RWPE2 (cell line): ENCODE data around the gene WDFY2.
"Not testable (repeated sequence)": the region's sequence is repeated elsewhere in the genome, so short reads cannot be mapped to it uniquely, and the experiment has no call there.

Experiments used
- ATAC-seq: fragments of 200-7000 bp; cut with Tn5 transposase; 3 replicates; pipeline ENCODE4 v1.9.1; 2021; ENCODE audit warnings: low read depth
- DNase-seq: peaks from one replicate; pipeline ENCODE4 v3.0.0-alpha.2; 2020; ENCODE audit warnings: low spot score
- H3K27ac ChIP-seq: fragments of 450-650 bp; 2 replicates; pipeline ENCODE4 v1.5.1; 2017; ENCODE audit warnings: mild to moderate bottlenecking; ENCODE audit not compliant: poor library complexity, severe bottlenecking
- H3K27me3 ChIP-seq: fragments of 250-450 bp; sonication (Bioruptor Pico); 2 replicates; pipeline ENCODE4 v1.5.1; 2021; ENCODE audit warnings: mild to moderate bottlenecking, moderate library complexity; ENCODE audit not compliant: insufficient read depth, poor library complexity, severe bottlenecking
- H3K36me3 ChIP-seq: fragments of 250-450 bp; sonication (Bioruptor Pico); 2 replicates; pipeline ENCODE4 v1.5.1; 2020; ENCODE audit warnings: low read depth, mild to moderate bottlenecking, moderate library complexity
- H3K4me1 ChIP-seq: fragments of 250-450 bp; sonication (Bioruptor Pico); 2 replicates; pipeline ENCODE4 v1.5.1; 2021; ENCODE audit warnings: mild to moderate bottlenecking, moderate library complexity; ENCODE audit not compliant: insufficient read depth, poor library complexity, severe bottlenecking
- H3K4me3 ChIP-seq: fragments of 250-450 bp; sonication (Bioruptor Pico); 2 replicates; pipeline ENCODE4 v1.5.1; 2021; ENCODE audit warnings: mild to moderate bottlenecking, moderate library complexity; ENCODE audit not compliant: severe bottlenecking
- H3K9me3 ChIP-seq: fragments of 250-450 bp; sonication (Bioruptor Pico); 2 replicates; pipeline ENCODE4 v1.5.1; 2021; ENCODE audit warnings: mild to moderate bottlenecking, moderate library complexity; ENCODE audit not compliant: severe bottlenecking
- TF ChIP-seq, protein P1 (sequence below): fragments of 450-650 bp; IDR thresholded peaks from one replicate; pipeline ENCODE4 v1.5.1; 2017; ENCODE audit warnings: mild to moderate bottlenecking, moderate library complexity; ENCODE audit not compliant: poor library complexity, severe bottlenecking

Gene WDFY2

DNA sequence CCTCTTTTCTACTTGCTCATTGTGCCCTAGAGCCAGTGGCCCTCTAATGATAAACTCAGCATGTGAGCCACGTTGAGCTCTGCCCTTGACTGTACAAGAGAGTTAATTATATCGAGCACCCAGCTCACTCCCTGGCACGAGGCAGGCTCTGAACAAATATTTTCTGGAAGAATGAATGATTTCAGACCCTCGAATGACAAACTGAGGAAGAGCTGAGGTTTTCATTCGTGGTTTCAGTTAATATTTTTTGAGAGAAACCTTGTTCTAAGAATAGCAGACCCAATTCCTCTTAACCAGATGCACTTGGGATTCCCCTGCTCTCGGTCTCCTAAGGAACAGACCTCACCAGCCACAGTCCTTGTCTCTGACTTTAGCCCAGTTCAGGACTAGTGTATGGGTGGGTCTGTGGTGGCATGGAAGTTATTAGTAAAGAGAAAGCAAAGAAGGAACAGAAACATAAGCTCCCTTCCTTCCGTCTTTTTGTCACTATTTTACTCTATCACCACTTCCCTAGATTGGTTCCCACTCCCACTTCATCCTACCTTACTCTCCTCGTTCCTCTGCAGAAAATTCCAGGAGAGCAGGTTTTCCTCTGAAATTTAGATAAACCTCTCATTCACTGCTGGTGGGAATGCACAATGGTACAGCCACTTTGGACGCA, 22.1 kb upstream of the WDFY2 start:
- Histone ChIP-seq H3K4me3 (no peak overlapping the region), H3K36me3 (no peaks in the 10 kb centered on the region), H3K9me3 (no peaks in the 10 kb centered on the region), H3K4me1 (peaks cover 18% of the 10 kb centered on the region), H3K27ac (no peak overlapping the region), H3K27me3 (no peaks in the 10 kb centered on the region)
- TF ChIP-seq, protein P1, sequence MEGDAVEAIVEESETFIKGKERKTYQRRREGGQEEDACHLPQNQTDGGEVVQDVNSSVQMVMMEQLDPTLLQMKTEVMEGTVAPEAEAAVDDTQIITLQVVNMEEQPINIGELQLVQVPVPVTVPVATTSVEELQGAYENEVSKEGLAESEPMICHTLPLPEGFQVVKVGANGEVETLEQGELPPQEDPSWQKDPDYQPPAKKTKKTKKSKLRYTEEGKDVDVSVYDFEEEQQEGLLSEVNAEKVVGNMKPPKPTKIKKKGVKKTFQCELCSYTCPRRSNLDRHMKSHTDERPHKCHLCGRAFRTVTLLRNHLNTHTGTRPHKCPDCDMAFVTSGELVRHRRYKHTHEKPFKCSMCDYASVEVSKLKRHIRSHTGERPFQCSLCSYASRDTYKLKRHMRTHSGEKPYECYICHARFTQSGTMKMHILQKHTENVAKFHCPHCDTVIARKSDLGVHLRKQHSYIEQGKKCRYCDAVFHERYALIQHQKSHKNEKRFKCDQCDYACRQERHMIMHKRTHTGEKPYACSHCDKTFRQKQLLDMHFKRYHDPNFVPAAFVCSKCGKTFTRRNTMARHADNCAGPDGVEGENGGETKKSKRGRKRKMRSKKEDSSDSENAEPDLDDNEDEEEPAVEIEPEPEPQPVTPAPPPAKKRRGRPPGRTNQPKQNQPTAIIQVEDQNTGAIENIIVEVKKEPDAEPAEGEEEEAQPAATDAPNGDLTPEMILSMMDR = no peak
- ATAC-seq = no peak
- DNase-seq = no peak

DNA sequence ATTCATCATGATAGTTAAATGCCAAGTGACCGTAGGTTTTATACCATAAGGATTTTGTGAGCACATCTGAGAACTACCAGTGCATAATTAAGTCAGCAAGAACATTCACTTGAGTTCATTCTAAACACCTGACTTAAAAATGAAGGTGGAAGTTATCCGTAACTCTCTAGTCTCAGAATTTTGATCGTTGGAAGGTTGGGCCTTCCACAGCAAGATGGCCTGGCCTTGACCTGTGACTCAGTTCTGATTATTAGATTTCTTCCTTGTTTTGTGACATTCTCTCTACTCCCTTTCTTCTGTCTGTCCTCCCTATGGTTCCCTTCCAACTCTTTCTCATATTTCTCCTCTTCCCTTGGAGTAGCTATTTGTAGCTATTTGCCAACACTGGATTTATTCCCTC, 20.0 kb upstream of the WDFY2 start:
- H3K4me3 ChIP-seq = no peak overlapping the region
- no peak for DNase-seq
- H3K4me1 ChIP-seq = no peaks in the 10 kb centered on the region
- no peaks in the 10 kb centered on the region for H3K27me3 ChIP-seq
- no peaks in the 10 kb centered on the region for H3K9me3 ChIP-seq
- H3K27ac ChIP-seq = no peak overlapping the region
- ATAC-seq = no peak
- TF ChIP-seq, protein P1 = no peak
- H3K36me3 ChIP-seq = no peaks in the 10 kb centered on the region

DNA sequence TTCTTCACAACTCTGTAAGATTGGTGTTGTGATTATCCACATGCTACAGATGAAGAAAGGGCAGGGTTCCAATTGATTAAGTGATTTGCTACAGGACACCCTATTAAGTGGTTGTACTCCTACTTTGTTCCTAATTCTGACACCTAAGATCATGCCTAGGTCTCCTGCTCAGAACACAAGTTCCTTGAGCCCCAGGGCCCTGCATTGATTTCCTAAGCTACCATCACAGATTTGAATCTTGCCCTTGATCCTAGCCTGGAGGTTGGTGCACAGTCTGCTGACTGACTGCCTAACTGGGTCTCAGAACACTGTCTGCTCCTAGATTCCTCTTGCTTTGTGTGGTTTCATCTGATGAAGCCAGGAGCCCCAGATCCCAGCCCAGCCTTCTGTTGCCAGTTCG, 19.6 kb upstream of the WDFY2 start:
- Histone ChIP-seq H3K27ac (no peak overlapping the region), H3K4me1 (no peaks in the 10 kb centered on the region), H3K9me3 (no peaks in the 10 kb centered on the region), H3K27me3 (no peaks in the 10 kb centered on the region), H3K36me3 (no peaks in the 10 kb centered on the region), H3K4me3 (no peak overlapping the region)
- DNase-seq (no peak), ATAC-seq (no peak)
- TF ChIP-seq, protein P1 = no peak

DNA sequence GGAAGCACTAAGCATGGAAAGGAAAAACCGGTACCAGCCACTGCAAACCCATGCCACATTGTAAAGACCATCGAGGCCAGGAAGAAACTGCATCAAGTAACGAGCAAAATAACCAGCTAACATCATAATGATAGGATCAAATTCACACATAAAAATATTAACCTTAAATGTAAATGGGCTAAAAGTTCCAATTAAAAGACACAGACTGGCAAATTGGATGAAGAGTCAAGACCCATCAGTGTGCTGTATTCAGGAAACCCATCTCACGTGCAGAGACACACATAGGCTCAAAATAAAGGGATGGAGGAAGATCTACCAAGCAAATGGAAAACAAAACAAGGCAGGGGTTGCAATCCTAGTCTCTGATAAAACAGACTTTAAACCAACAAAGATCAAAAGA, 15.3 kb upstream of the WDFY2 start:
- H3K4me1 ChIP-seq, H3K27ac ChIP-seq, DNase-seq, H3K4me3 ChIP-seq, H3K9me3 ChIP-seq, H3K27me3 ChIP-seq, H3K36me3 ChIP-seq, ATAC-seq: not testable (repeated sequence)

DNA sequence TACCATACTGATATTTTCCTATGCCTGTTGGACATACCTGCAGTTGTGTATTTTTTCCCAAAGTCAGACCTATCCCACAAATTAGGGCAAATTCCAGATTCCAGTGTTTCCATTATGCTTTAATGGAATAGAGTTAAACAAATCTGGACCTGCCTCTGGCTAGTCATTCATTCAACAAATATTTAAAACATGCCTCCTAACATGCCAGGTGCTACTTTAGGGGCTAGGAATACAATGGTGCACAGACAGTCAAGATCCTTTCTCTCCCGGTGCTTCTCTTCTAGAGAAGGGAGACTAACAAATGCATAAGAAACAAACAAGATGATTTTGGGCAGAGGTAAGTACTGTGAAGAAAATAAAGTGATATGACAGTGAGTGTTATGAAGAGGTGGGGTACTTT, 7.5 kb upstream of the WDFY2 start:
- DNase-seq (no peak), ATAC-seq (peak; percentile 96)
- Histone ChIP-seq H3K4me1 (peaks cover 22% of the 10 kb centered on the region), H3K9me3 (no peaks in the 10 kb centered on the region), H3K4me3 (no peak overlapping the region), H3K27ac (peak overlapping the region; percentile 76), H3K27me3 (no peaks in the 10 kb centered on the region), H3K36me3 (no peaks in the 10 kb centered on the region)
- TF ChIP-seq, protein P1 = no peak
